Peyer's patch (tissue), 4 donors: ENCODE results near the gene NUDT9. TPM values are rescaled to one million over a fixed set of nuclear protein-coding genes. Genes with fewer than 3 reads are reported as not detected.
"Not testable (repeated sequence)": the region's sequence is repeated elsewhere in the genome, so short reads cannot be mapped to it uniquely, and the experiment has no call there.

ENCODE experiments used
- DNase-seq, 3 donors: peaks; one replicate each; pipeline ENCODE4 v3.0.0-alpha.2; 2017 to 2019
- H3K27ac ChIP-seq, 4 donors: fragments of 200-600 bp; sonication (generic); one replicate each; pipeline ENCODE4 v1.5.1; 2016 to 2019
- H3K27me3 ChIP-seq, 2 donors: fragments of 200-600 bp; sonication (generic); one replicate each; pipeline ENCODE4 v1.5.1; 2019
- H3K36me3 ChIP-seq, 3 donors: fragments of 200-600 bp; sonication (generic); one replicate each; pipeline ENCODE4 v1.5.1; 2016 to 2019
- H3K4me1 ChIP-seq, 4 donors: fragments of 200-600 bp; sonication (generic); one replicate each; pipeline ENCODE4 v1.5.1; 2016 to 2019
- H3K4me3 ChIP-seq, 4 donors: fragments of 200-600 bp; sonication (generic); 1 replicate in 3 of 4; 2 replicates in 1 of 4; pipeline ENCODE4 v1.5.1; 2016 to 2019; ENCODE audit warnings: mild to moderate bottlenecking in 1 of 4
- H3K9me3 ChIP-seq, 4 donors: fragments of 200-600 bp; sonication (generic); one replicate each; pipeline ENCODE4 v1.5.1; 2016 to 2019; ENCODE audit warnings: mild to moderate bottlenecking in 1 of 4
- POLR2A ChIP-seq, 2 donors: fragments of 450-650 bp; IDR thresholded peaks; one replicate each; pipeline ENCODE4 v1.5.1; 2017; ENCODE audit warnings: antibody characterized with exemption in 2 of 2, mild to moderate bottlenecking in 2 of 2, moderate library complexity in 2 of 2
- total RNA-seq, 4 donors: library from RNA; depleted of rRNA; stranded (reverse); fragments of >200 nt; gene quantifications; one replicate each; pipeline ENCODE4 v1.1.0, GENCODE V29; 2016
- TF ChIP-seq, protein P1 (sequence below), 6 experiments: fragments of 450-650 bp in 4 of 6; fragments of 200-600 bp in 2 of 6; sonication (generic) in 1 of 6; IDR thresholded peaks; one replicate each; pipeline ENCODE4 v1.5.1; 2017 to 2019; ENCODE audit warnings: antibody characterized with exemption in 6 of 6, mild to moderate bottlenecking in 3 of 6, moderate library complexity in 1 of 6

NUDT9 gene
- total RNA-seq, 4 donors from 2014 or later = 11.6 to 47.1 (median 37.8) TPM

DNA sequence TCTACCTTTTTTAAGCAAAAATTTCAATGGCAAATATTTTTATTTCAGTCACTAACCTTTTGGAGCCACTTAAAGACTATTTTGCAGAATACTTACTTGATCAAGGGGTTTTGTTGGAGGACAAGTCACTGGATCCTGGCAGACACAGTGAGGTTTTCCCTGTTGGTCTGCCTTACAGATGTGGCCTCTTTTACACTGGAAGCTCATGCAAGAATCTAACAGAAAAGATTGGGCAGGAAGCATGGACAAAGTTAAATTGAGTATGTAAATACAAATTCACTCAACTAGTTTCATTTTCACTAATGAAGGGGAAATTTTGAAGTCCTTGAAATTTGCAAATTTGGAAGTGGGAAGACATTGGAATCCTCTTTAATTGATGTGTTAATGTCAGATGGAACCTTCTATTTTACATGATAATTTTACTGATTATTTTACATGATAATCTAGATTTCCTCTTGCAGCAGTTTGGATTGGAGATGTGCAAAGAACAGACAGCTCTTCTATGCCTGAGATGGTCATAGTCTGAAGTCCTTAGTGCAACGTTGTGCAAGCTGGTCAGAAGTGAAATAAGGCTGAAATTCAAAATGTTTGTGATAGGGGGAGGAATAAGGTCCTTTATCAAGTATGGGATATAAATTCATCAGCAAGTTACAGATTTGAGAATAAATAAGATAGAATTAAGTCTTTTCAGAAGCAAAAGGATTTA lies 68.4 kb downstream of the NUDT9 start:
- no peak overlapping the region for H3K4me3 ChIP-seq
- peak overlapping the region in 2 of 4 donors; percentile 11 to 18 for H3K27ac ChIP-seq
- no peaks in the 10 kb centered on the region for H3K27me3 ChIP-seq
- no peaks in the 10 kb centered on the region for H3K4me1 ChIP-seq
- H3K36me3 ChIP-seq = peaks cover 0 to 35% (median 0%) of the 10 kb centered on the region in 3 donors
- no peak for TF ChIP-seq POLR2A (IDR thresholded peaks at IDR 0.05)
- TF ChIP-seq, protein P1, sequence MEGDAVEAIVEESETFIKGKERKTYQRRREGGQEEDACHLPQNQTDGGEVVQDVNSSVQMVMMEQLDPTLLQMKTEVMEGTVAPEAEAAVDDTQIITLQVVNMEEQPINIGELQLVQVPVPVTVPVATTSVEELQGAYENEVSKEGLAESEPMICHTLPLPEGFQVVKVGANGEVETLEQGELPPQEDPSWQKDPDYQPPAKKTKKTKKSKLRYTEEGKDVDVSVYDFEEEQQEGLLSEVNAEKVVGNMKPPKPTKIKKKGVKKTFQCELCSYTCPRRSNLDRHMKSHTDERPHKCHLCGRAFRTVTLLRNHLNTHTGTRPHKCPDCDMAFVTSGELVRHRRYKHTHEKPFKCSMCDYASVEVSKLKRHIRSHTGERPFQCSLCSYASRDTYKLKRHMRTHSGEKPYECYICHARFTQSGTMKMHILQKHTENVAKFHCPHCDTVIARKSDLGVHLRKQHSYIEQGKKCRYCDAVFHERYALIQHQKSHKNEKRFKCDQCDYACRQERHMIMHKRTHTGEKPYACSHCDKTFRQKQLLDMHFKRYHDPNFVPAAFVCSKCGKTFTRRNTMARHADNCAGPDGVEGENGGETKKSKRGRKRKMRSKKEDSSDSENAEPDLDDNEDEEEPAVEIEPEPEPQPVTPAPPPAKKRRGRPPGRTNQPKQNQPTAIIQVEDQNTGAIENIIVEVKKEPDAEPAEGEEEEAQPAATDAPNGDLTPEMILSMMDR (IDR thresholded peaks at IDR 0.05) = no peak
- no peaks in the 10 kb centered on the region for H3K9me3 ChIP-seq
- no peak for DNase-seq

DNA sequence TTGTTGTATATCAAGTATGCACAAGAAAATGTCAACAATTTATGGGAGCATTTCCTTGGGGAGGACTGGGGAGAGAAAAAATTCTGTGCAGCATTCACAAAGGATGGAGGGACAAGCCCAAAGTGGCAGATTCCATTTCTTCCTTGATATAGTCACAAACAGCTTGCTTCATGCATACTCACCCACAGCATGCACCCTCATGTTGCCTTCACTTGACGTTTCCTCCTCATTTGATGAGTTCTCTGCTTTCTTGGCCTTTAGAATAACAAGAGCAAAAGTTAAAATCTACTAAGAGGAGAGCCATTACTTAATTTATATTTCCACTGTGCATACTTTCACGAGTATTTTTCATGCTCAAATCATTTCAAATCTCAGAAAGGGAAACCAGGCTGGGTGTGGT lies 69.1 kb downstream of the NUDT9 start:
- H3K4me3 ChIP-seq = no peak overlapping the region
- H3K27ac ChIP-seq = no peak overlapping the region
- H3K36me3 ChIP-seq = peaks cover 0 to 35% (median 0%) of the 10 kb centered on the region in 3 donors
- H3K4me1 ChIP-seq = no peaks in the 10 kb centered on the region
- no peak for DNase-seq
- no peaks in the 10 kb centered on the region for H3K27me3 ChIP-seq
- TF ChIP-seq POLR2A (IDR thresholded peaks at IDR 0.05) = no peak
- TF ChIP-seq, protein P1 (IDR thresholded peaks at IDR 0.05) = no peak
- no peaks in the 10 kb centered on the region for H3K9me3 ChIP-seq

DNA sequence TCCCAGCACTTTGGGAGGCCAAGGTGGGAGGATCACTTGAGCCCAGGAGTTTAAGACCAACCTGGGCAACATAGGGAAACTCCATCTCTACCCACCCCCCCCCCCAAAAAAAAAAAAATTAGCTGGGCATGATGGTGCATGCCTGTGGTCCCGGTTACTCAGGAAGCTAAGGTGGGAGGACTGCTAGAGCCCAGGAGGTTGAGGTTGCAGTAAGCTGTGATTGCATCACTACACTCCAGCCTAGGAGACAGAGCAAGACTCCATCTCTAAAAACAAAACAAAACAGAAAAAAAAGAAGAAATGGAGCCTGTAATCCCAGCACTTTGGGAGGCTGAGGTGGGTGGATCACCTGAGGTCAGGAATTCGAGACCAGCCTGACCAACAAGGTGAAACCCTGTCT lies 69.5 kb downstream of the NUDT9 start:
- not testable (repeated sequence) for H3K4me3 ChIP-seq, H3K27me3 ChIP-seq, H3K27ac ChIP-seq, DNase-seq, H3K9me3 ChIP-seq, H3K4me1 ChIP-seq
- H3K36me3 ChIP-seq = peaks cover 0 to 35% (median 0%) of the 10 kb centered on the region in 3 donors

DNA sequence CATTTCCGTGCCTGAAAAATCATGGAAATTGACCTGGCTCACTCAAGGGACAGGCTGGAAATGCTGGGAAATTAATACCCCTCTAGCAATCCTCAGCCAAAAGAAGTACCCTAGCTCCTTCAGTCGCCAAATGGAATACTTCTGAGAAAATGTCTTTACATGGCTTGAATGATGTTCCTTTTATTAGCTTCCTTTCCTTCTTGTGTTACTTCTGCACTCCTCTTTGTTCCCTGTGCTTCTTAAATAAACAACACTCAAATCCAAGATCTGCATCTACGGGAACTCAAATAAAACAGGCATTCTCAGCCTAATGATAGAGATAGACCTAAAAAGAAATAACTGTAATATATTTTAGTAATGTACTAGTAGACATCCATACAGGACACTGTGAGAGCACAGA lies 70.7 kb downstream of the NUDT9 start:
- TF ChIP-seq POLR2A (IDR thresholded peaks at IDR 0.05) = no peak
- TF ChIP-seq, protein P1 (IDR thresholded peaks at IDR 0.05) = no peak
- no peak for DNase-seq
- H3K4me3 ChIP-seq = no peak overlapping the region
- no peaks in the 10 kb centered on the region for H3K9me3 ChIP-seq
- peaks cover 0 to 32% (median 0%) of the 10 kb centered on the region in 3 donors for H3K36me3 ChIP-seq
- H3K4me1 ChIP-seq = no peaks in the 10 kb centered on the region
- H3K27ac ChIP-seq = no peak overlapping the region
- H3K27me3 ChIP-seq = no peaks in the 10 kb centered on the region

DNA sequence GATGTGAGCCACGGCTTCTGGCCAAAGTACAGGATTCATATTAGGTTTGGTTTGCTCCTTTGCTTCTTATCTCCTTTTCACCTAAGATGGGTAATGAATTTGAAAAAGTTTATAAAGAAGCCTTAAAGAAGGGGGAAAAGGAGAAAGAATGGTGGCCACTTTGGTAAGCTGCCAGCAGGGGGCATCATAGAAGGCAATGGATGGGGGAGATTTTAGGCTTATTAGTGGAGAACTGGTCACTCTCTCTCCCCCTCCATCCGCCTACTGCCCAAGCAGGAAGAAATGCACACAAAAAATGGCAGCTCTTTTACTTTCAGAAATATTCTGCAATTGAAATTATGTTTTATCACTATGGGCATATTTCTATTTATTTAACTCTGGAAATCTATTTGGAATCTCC lies 74.8 kb downstream of the NUDT9 start:
- Histone ChIP-seq H3K36me3 (peaks cover 0 to 10% (median 0%) of the 10 kb centered on the region in 3 donors), H3K4me1 (peaks cover 0 to 1% (median 0%) of the 10 kb centered on the region in 4 donors), H3K4me3 (no peak overlapping the region), H3K27ac (no peak overlapping the region), H3K9me3 (no peaks in the 10 kb centered on the region), H3K27me3 (no peaks in the 10 kb centered on the region)
- TF ChIP-seq POLR2A (IDR thresholded peaks at IDR 0.05) = no peak
- TF ChIP-seq, protein P1 (IDR thresholded peaks at IDR 0.05) = peak in 4 of 6 experiments; percentile 3 to 20 (median 4)
- no peak for DNase-seq

DNA sequence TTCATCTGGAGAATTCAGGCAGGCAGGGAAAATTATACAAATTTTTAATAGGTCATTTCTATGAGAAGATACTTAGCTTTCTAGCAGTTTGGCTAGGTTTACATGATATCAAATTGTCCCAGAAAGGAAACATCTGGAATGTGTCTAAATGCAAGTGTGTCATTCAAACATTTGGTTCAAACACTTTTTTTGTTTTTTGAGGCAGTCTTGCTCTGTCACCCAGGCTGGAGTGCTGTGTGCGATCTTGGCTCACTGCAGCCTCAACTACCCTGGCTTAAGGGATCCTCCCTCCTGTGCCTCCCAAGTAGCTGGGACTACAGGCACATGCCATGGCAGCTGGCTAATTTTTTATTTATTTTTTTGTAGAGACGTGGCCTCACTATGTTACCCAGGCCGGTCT lies 75.2 kb downstream of the NUDT9 start:
- Histone ChIP-seq H3K4me1 (peaks cover 0 to 6% (median 0%) of the 10 kb centered on the region in 4 donors), H3K27ac (peak overlapping the region in 3 of 4 donors; percentile 5 to 67 (median 11)), H3K4me3 (no peak overlapping the region), H3K9me3 (no peaks in the 10 kb centered on the region), H3K36me3 (peaks cover 0 to 10% (median 0%) of the 10 kb centered on the region in 3 donors), H3K27me3 (no peaks in the 10 kb centered on the region)
- DNase-seq = no peak
- TF ChIP-seq POLR2A (IDR thresholded peaks at IDR 0.05) = no peak
- TF ChIP-seq, protein P1 (IDR thresholded peaks at IDR 0.05) = no peak
